GM12874 (cell line): ENCODE data around the gene PRKACA.

Source experiments
- TF ChIP-seq, protein P1 (sequence below): IDR thresholded peaks from 2 replicates; pipeline ENCODE4 v1.5.1; 2011; ENCODE audit warnings: low read depth, mild to moderate bottlenecking, control low read depth, low read length, moderate library complexity; ENCODE audit not compliant: insufficient read depth

Gene PRKACA

DNA sequence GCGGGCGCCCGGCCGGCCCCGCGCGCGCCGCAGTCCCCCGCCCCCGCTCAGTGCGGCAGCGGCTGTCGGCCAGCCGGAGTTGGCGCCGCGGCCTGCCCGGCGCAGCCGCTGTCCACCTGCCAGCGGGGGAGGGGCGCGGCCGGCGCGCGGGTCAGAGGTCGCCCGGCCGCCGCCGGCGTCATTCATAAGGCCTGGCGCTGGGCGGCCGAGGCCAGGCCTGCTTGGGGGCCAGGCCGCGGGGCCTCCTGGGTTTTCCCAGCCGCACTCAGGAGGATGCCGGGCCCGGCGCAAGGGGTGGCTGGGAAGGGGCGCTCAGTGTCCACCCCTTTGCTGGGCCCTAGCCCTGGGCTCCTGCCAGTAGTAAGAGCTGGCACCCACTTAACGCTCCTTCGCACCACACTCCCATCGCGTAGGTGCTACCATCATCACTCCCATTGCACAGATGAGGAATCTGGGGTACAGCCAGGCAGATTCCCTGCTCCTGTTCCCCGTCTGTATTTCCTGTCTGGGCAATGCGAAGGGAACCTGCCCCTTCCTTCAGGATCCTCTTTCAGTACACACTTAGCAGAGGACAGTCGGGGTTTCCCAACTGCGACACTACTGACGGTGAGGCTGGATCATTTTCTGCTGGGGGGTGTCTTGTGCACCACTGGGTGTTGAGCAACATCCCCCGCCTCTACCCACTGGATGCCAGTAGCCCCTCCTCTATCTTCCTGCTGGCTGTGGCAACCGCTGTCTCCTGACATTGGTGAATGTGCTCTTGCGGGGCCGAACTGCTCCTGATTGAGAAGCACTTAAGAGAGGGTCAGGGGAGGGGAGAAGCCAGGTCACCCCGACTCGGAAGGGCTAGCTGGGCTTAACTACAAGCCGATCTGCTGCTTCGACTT is 846 bp upstream of the PRKACA start:
- TF ChIP-seq, protein P1, sequence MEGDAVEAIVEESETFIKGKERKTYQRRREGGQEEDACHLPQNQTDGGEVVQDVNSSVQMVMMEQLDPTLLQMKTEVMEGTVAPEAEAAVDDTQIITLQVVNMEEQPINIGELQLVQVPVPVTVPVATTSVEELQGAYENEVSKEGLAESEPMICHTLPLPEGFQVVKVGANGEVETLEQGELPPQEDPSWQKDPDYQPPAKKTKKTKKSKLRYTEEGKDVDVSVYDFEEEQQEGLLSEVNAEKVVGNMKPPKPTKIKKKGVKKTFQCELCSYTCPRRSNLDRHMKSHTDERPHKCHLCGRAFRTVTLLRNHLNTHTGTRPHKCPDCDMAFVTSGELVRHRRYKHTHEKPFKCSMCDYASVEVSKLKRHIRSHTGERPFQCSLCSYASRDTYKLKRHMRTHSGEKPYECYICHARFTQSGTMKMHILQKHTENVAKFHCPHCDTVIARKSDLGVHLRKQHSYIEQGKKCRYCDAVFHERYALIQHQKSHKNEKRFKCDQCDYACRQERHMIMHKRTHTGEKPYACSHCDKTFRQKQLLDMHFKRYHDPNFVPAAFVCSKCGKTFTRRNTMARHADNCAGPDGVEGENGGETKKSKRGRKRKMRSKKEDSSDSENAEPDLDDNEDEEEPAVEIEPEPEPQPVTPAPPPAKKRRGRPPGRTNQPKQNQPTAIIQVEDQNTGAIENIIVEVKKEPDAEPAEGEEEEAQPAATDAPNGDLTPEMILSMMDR = no peak

DNA sequence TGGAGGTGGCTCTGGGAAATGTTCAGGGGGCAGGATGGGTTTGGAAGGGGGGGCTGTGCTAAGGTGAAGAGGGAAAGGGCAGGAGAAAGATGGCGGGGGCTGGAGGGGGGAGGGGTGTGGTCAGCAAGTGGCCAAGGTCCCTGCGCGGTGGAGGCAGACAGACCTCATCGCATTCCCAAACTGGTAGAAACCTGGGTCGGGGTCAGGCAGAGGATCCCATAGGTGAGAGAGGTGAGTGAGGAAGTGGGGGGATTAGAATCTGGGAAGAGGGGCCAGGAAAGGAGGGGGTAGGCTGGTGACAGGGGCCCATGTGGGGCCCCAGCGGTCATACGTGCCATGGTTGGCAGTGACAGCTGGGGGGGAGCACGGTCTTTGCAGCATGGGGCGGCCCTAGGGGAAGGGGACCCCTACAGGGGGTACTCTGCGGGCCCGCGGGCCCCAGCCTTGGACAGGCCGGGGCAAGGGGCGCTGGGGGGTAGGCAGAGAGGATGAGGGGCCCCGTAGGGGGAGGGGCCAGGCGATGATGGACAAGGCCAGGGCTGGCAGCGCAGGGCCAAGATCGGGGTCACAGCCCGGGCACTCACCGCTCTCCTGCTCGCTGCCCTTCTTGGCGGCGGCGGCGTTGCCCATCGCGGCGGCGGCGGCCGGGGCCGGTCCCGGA is 514 bp downstream of the PRKACA start:
- TF ChIP-seq, protein P1 = no peak

DNA sequence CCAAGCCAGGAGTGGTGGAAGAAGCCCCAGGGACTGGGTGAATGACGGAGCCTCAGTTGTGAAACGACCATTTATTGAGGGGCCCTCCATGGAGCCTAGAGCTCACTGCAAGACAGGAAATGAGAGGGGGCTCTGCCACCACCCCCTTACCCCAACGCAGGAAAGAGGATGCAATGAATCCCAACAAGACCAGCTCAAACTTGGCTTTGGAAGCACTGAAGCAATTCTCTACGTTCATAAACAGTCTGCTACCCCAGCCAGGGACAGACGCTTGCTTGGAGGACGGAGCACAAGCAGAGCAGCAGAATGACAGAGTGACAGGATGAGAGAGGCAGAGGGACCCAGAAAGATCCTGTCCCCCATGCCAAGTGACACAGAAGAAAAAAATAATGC is 1.0 kb downstream of the PRKACA start:
- TF ChIP-seq, protein P1 = no peak

DNA sequence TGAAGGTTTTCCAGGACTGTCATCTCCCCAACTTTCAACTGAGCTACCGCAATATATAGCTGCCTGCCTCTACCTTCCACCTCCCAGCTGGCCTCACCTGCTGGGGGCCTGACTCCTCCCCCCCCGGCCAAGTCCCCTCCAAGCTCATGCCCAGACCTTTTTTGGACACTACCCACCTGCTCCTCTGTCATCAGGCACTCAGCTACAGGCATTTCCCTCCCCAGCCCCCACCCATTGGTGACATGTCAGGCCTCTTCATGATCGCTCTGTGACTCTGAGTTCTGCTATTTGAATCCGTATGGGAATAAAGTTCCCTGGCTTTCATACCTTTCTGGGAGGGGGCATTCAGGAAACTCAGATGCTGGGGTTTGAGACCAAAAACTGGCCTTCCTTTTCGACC is 1.8 kb downstream of the PRKACA start:
- TF ChIP-seq, protein P1 = no peak

DNA sequence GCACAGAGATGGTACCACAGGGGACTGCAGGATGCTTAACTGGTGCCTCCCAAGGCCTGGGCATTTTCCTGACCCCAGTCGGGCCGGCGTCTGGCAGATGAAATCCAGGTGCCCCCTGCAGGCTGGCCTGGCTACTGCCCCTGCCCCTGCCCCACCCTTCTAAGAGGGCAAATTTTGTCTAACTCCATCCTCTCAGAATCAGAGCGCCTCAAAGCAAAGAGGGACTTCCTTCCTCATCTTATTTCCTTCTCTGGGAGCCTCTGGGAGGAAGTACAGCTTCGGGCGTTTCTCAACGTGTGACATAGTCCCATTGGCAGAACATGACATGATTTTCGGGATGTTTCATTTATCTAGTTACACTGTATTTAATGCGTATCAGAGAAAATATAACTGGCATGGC is 2.7 kb downstream of the PRKACA start:
- TF ChIP-seq, protein P1 = peak; percentile 76

DNA sequence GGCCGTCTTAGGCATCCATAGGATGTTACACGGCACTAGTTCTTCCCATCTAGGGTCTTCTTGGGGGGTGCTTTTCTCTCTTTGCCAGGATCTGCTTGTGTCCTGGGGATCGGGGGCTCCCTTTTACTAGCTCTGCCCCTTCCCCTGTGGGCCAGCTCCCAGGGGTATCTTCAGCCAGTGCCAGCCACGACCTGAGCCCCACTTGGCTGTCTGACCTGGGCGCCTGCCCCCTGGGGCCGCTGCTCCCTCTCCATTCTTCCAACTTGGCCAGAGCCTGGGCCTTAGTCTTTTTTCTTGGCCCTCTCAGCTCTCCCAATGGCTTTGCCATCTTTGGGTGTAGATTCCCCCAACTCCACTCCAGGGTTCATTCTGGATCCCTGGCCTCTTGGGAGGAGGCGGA is 3.1 kb downstream of the PRKACA start:
- TF ChIP-seq, protein P1 = no peak

DNA sequence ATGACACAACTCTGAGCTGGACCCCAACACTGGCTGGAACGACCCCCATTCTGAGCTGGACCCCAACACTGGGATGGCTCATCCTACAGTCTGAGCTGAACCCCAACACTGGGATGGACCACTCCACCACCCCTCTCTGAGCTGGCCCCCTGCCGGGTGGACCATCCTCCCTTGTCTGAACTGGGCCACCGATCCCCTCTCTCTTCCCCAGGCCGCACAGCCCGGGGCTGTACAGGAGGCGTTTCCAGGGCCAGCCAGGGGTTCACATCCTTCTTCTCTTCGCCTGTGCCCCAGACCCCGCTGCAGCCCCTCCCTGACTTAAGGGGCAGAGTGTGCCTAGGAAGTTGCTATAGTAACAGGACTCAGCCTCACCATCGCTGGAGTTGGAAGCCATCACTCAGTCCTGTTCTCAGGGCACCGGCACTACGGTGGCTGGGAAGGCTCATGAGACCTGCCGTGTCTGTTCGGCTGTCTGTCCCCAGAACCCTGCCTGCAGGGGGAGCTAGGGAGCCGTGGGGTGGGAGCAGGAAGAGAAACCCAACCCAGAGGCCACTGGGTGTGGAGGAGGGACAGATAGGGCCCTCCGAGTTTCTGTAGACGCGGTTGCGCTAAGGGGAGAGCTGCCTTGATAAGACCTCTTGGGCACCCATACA is 3.7 kb downstream of the PRKACA start:
- TF ChIP-seq, protein P1 = peak; percentile 52
